ENCODE data around the gene LAMA3. TPM values are rescaled to one million over a fixed set of nuclear protein-coding genes. Genes with fewer than 3 reads are reported as not detected.

The LAMA3 gene
- total and polyA plus RNA-seq, 10 of the 15 experiments (the other 5 are each of a cell fraction or from before 2014, with no cell fraction given): 0.37 to 6.5 (median 5.4) TPM

DNA sequence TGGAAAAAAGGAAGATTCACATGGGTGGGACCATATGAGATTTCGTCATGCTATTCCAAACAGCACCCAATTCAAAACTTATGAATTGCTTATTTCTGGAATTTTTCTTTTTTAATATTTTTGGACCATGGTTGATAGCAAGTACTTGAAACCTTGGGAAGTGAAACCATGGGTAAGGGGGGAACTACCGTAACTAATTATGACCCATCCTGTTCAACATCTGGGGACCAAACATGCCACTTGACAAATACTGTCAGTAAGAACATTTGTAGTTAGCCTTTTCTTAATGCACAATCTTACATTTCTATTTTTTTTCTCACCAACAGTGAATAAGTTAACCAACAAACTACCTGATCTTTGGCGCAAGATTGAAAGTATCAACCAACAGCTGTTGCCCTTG lies 219.6 kb downstream of the LAMA3 start (continued):
- no peak for TF ChIP-seq ZNF687 (IDR thresholded peaks at IDR 0.05)
- no peak for TF ChIP-seq CHD4 (IDR thresholded peaks at IDR 0.05)
- no peak for TF ChIP-seq TAF1 (IDR thresholded peaks at IDR 0.05; ENCODE audit: borderline replicate concordance, low read depth, low read length)
- no peak for TF ChIP-seq IRF3 (IDR thresholded peaks at IDR 0.05)
- TF ChIP-seq BACH1 (IDR thresholded peaks at IDR 0.05; ENCODE audit: borderline replicate concordance): no peak

- no peak overlapping the region for H3K9ac ChIP-seq (ENCODE audit: control insufficient read depth, insufficient read depth, low read length)
- FAIRE-seq (no peak), ATAC-seq (peak; percentile 54), DNase-seq (ENCODE audit: low read depth, low spot score) (no peak)
- intact Hi-C loops (cut with micrococcal nuclease; ENCODE audit: unreplicated experiment) (loop anchor here (10.0 kb wide), 1 partner anchor 195 kb away; no protein-coding TSS in a partner anchor), in situ Hi-C loops (cut with MboI) (no loop called here)
- CTCF ChIA-PET: interaction anchor here (0.5 to 1.2 kb wide), 3 partner anchors 9 to 21 kb away, joined by 3 read pairs; no protein-coding TSS in a partner anchor
- no peaks in the 10 kb centered on the region for H3K36me3 ChIP-seq (ENCODE audit: control insufficient read depth in 2 of 2, insufficient read depth in 2 of 2, low read length in 1 of 2)
- H3K79me2 ChIP-seq (ENCODE audit: control insufficient read depth, insufficient read depth, low read length): no peaks in the 10 kb centered on the region
- WGBS (ENCODE audit: insufficient coverage, insufficient replicate concordance, low lambda C conversion rate, missing lambda C conversion rate): 22% methylated on average over 2 of the region's 2 CpGs
- BruUV-seq (replicated peaks): no TSS peak
- H3K4me3 ChIP-seq: no peak overlapping the region
- H3K4me1 ChIP-seq (ENCODE audit: control insufficient read depth, insufficient read depth, low read length): no peaks in the 10 kb centered on the region
- H3K27ac ChIP-seq (ENCODE audit: control insufficient read depth, insufficient read depth): no peak overlapping the region
- POLR2A ChIA-PET: no interaction called here
- SMC1A ChIA-PET (ENCODE audit: uncharacterized antibody, unreplicated experiment): interaction anchor here (0.9 to 1.5 kb wide), 2 partner anchors 9 to 49 kb away, joined by 3 to 6 read pairs; no protein-coding TSS in a partner anchor
- H2AFZ ChIP-seq (ENCODE audit: control insufficient read depth, low read depth, low read length): no peak overlapping the region
- no peaks in the 10 kb centered on the region for H4K20me1 ChIP-seq (ENCODE audit: control insufficient read depth, insufficient read depth)
- H3K9me3 ChIP-seq (replicated peaks; ENCODE audit: control insufficient read depth, insufficient read depth, low read length): no peaks in the 10 kb centered on the region
- no peaks in the 10 kb centered on the region for H3K27me3 ChIP-seq (replicated peaks in 1 of 2; ENCODE audit: control insufficient read depth in 2 of 2, insufficient read depth in 2 of 2, low read length in 1 of 2)
- RAD21 ChIA-PET (ENCODE audit: unreplicated experiment): interaction anchor here (1.2 to 1.9 kb wide), 2 partner anchors 8 to 85 kb away, joined by 3 to 5 read pairs; no protein-coding TSS in a partner anchor
- H3K4me2 ChIP-seq (ENCODE audit: control insufficient read depth, insufficient read depth): no peak overlapping the region
- TF ChIP-seq KLF5 (IDR thresholded peaks at IDR 0.05; ENCODE audit: partially characterized antibody) (no peak), CHD2 (IDR thresholded peaks at IDR 0.05; ENCODE audit: borderline replicate concordance, low read depth, low read length) (no peak), FOXK2 (IDR thresholded peaks at IDR 0.05) (no peak), NBN (IDR thresholded peaks at IDR 0.05) (no peak), CHD4 (IDR thresholded peaks at IDR 0.05) (no peak), NR2C2 (IDR thresholded peaks at IDR 0.05; ENCODE audit: borderline replicate concordance, control insufficient read depth, insufficient read length, low read depth) (no peak), GATAD2B (conservative IDR thresholded peaks at IDR 0.05; ENCODE audit: low read depth) (no peak), EED (IDR thresholded peaks at IDR 0.05; ENCODE audit: low read depth) (no peak), PBX3 (IDR thresholded peaks at IDR 0.05; ENCODE audit: insufficient replicate concordance, low read depth, low read length) (no peak), HDAC2 (IDR thresholded peaks at IDR 0.05) (no peak)
- TF ChIP-seq, protein P1, sequence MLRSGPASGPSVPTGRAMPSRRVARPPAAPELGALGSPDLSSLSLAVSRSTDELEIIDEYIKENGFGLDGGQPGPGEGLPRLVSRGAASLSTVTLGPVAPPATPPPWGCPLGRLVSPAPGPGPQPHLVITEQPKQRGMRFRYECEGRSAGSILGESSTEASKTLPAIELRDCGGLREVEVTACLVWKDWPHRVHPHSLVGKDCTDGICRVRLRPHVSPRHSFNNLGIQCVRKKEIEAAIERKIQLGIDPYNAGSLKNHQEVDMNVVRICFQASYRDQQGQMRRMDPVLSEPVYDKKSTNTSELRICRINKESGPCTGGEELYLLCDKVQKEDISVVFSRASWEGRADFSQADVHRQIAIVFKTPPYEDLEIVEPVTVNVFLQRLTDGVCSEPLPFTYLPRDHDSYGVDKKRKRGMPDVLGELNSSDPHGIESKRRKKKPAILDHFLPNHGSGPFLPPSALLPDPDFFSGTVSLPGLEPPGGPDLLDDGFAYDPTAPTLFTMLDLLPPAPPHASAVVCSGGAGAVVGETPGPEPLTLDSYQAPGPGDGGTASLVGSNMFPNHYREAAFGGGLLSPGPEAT (IDR thresholded peaks at IDR 0.05; ENCODE audit: low read depth): no peak
Observed at GRCh38 chr18:23910032-23910431, 220.8 kb downstream of the LAMA3 start.

Measured in GM12878 (cell line).